ENCODE data around the gene SFSWAP.
"Not testable (repeated sequence)": the region's sequence is repeated elsewhere in the genome, so short reads cannot be mapped to it uniquely, and the experiment has no call there.

GRCh38 chr12:131680392-131681256 lies 30.3 kb upstream of the SFSWAP start:
- not testable (repeated sequence) for TF ChIP-seq CTCF (IDR thresholded peaks at IDR 0.05); POLR2A (IDR thresholded peaks at IDR 0.05); POLR2AphosphoS5 (IDR thresholded peaks at IDR 0.05); EP300 (IDR thresholded peaks at IDR 0.05; ENCODE audit: low read depth)

Measured in transverse colon (tissue), 4 donors.